SK-N-SH (cell line): ENCODE data around the gene EPS8L2. TPM values are rescaled to one million over a fixed set of nuclear protein-coding genes. Genes with fewer than 3 reads are reported as not detected.

Experiments
- CTCF ChIA-PET: fragments of 300-600, 350-600 bp; formaldehyde crosslinking; extraction: SDS; loops from one replicate; lab custom pipeline; 2021; lab: Yijun Ruan, JAX
- POLR2A ChIA-PET: fragments of 350-600 bp; sonication (Branson Sonifier 250); formaldehyde crosslinking; extraction: SDS; loops from one replicate; lab custom pipeline; 2020; ENCODE audit warnings: antibody characterized with exemption, inconsistent platforms; lab: Yijun Ruan, JAX
- DNase-seq: peaks from one replicate; pipeline ENCODE4 v3.0.0; 2012
- H2AFZ ChIP-seq: fragments of 200-600 bp; sonication (generic); 2 replicates; pipeline ENCODE4 v1.8.1; 2016; ENCODE audit warnings: antibody characterized with exemption, mild to moderate bottlenecking, low read depth
- H3F3A ChIP-seq: fragments of 200-600 bp; sonication (generic); replicated peaks from 2 replicates; pipeline ENCODE3; 2016; ENCODE audit warnings: antibody characterized with exemption, mild to moderate bottlenecking; ENCODE audit not compliant: insufficient read depth
- H3K27ac ChIP-seq, 2 experiments: fragments of 200-500 bp in 1 of 2; fragments of 200-600 bp in 1 of 2; sonication (Bioruptor generic) in 1 of 2; sonication (generic), shearing (Covaris generic) in 1 of 2; 2 replicates each; pipeline versions ENCODE4 v1.5.1 to v1.6.1; 2014 to 2016; ENCODE audit warnings: low read depth in 2 of 2, inconsistent platforms in 1 of 2, low read length in 1 of 2, mild to moderate bottlenecking in 1 of 2, mixed read lengths in 1 of 2
- H3K27me3 ChIP-seq: fragments of 200-600 bp; sonication (generic), shearing (Covaris generic); 2 replicates; pipeline ENCODE4 v1.6.1; 2016; ENCODE audit warnings: mixed run types; ENCODE audit not compliant: insufficient read depth
- H3K36me3 ChIP-seq, 2 experiments: fragments of 200-500 bp in 1 of 2; fragments of 200-600 bp in 1 of 2; sonication (Bioruptor generic) in 1 of 2; sonication (generic) in 1 of 2; replicated peaks in 1 of 2; 2 replicates each; pipeline versions ENCODE3 to v1.5.1; 2014 to 2016; ENCODE audit warnings: low read length in 1 of 2, mild to moderate bottlenecking in 1 of 2; ENCODE audit not compliant: insufficient read depth in 2 of 2, control insufficient read depth in 1 of 2
- H3K4me1 ChIP-seq, 2 experiments: fragments of 200-500 bp in 1 of 2; fragments of 200-600 bp in 1 of 2; sonication (Bioruptor generic) in 1 of 2; sonication (generic), shearing (Covaris generic) in 1 of 2; 2 replicates each; pipeline versions ENCODE4 v1.5.1 to v1.6.1; 2014 to 2016; ENCODE audit warnings: low read depth in 1 of 2, low read length in 1 of 2, mixed run types in 1 of 2; ENCODE audit not compliant: insufficient read depth in 2 of 2, control insufficient read depth in 1 of 2
- H3K4me2 ChIP-seq: fragments of 200-600 bp; sonication (generic), shearing (Covaris generic); 2 replicates; pipeline ENCODE4 v1.6.1; 2017; ENCODE audit warnings: mixed run types
- H3K4me3 ChIP-seq, 2 experiments: fragments of 200-500 bp in 1 of 2; fragments of 200-600 bp in 1 of 2; sonication (Bioruptor generic) in 1 of 2; sonication (generic), shearing (Covaris generic) in 1 of 2; 2 replicates each; pipeline versions ENCODE4 v1.5.1 to v1.8.1; 2014 to 2016; ENCODE audit warnings: low read depth in 2 of 2, inconsistent platforms in 1 of 2, low read length in 1 of 2, mild to moderate bottlenecking in 1 of 2, mixed read lengths in 1 of 2, moderate library complexity in 1 of 2
- H3K79me2 ChIP-seq: fragments of 200-600 bp; sonication (generic); 2 replicates; pipeline ENCODE4 v1.8.1; 2017; ENCODE audit warnings: mild to moderate bottlenecking; ENCODE audit not compliant: insufficient read depth
- H3K9ac ChIP-seq: fragments of 200-600 bp; sonication (generic); 2 replicates; pipeline ENCODE4 v1.6.1; 2017; ENCODE audit warnings: mixed run types
- H3K9me2 ChIP-seq: fragments of 200-600 bp; sonication (generic); 2 replicates; pipeline ENCODE4 v1.6.1; 2017; ENCODE audit warnings: mixed run types
- H3K9me3 ChIP-seq: fragments of 200-600 bp; sonication (generic); 2 replicates; pipeline ENCODE4 v1.6.1; 2017; ENCODE audit warnings: mixed run types, mild to moderate bottlenecking, moderate library complexity
- H4K20me1 ChIP-seq: fragments of 200-600 bp; sonication (generic); 2 replicates; pipeline ENCODE4 v1.6.1; 2017; ENCODE audit warnings: mild to moderate bottlenecking, mixed run types; ENCODE audit not compliant: insufficient read depth
- CTCF ChIP-seq: fragments of 200-600 bp; sonication (generic); IDR thresholded peaks from 2 replicates; pipeline ENCODE4 v1.6.1; 2017; ENCODE audit warnings: antibody characterized with exemption, mild to moderate bottlenecking, moderate library complexity
- ELF1 ChIP-seq: IDR thresholded peaks from 2 replicates; pipeline ENCODE4 v1.4.0; 2012
- EP300 ChIP-seq, 2 experiments: IDR thresholded peaks; 2 replicates each; pipeline versions ENCODE4 v1.4.0 to v1.6.1; 2012; ENCODE audit warnings: borderline replicate concordance in 1 of 2, low read depth in 1 of 2, low read length in 1 of 2
- EZH2phosphoT487 ChIP-seq: fragments of 200-600 bp; sonication (generic); IDR thresholded peaks from 2 replicates; pipeline ENCODE4 v1.6.1; 2017; ENCODE audit warnings: low read depth, mixed run types, mild to moderate bottlenecking, antibody characterized with exemption, moderate library complexity, borderline replicate concordance
- FOXJ3 ChIP-seq: sonication (generic); formaldehyde crosslinking; IDR thresholded peaks from 2 replicates; pipeline ENCODE4 v1.5.1; 2020; ENCODE audit warnings: mild to moderate bottlenecking, missing genetic modification reagents
- GABPA ChIP-seq: IDR thresholded peaks from 2 replicates; pipeline ENCODE4 v1.4.0; 2012; ENCODE audit warnings: low read depth, mild to moderate bottlenecking
- GATA2 ChIP-seq: sonication (generic); formaldehyde crosslinking; IDR thresholded peaks from 2 replicates; pipeline ENCODE4 v1.5.0; 2020; ENCODE audit warnings: mild to moderate bottlenecking, missing genetic modification reagents
- IRF3 ChIP-seq: fragments of 150-350 bp; IDR thresholded peaks from 2 replicates; pipeline ENCODE4 v1.6.1; 2016; ENCODE audit warnings: mild to moderate bottlenecking, low read depth, low read length
- JUND ChIP-seq: IDR thresholded peaks from 2 replicates; pipeline ENCODE4 v1.4.0; 2012
- NFIC ChIP-seq: IDR thresholded peaks from 2 replicates; pipeline ENCODE4 v1.4.0; 2012; ENCODE audit warnings: borderline replicate concordance
- POLR2AphosphoS5 ChIP-seq: IDR thresholded peaks from 2 replicates; pipeline ENCODE4 v1.6.1; 2012; ENCODE audit warnings: low read depth, low read length
- RAD21 ChIP-seq: IDR thresholded peaks from 2 replicates; pipeline ENCODE4 v1.6.1; 2012; ENCODE audit warnings: mild to moderate bottlenecking, low read length
- RCOR1 ChIP-seq: fragments of 150-350 bp; IDR thresholded peaks from 2 replicates; pipeline ENCODE4 v1.6.1; 2017; ENCODE audit warnings: antibody characterized with exemption, low read length
- RFX5 ChIP-seq: IDR thresholded peaks from 2 replicates; pipeline ENCODE4 v1.6.1; 2012; ENCODE audit warnings: mild to moderate bottlenecking, improper control_type of control experiment, low read length
- SMC3 ChIP-seq: IDR thresholded peaks from 2 replicates; pipeline ENCODE4 v1.6.1; 2012; ENCODE audit warnings: low read depth, low read length, improper control_type of control experiment
- TAF1 ChIP-seq: IDR thresholded peaks from 2 replicates; pipeline ENCODE4 v1.6.1; 2012; ENCODE audit warnings: low read depth, mild to moderate bottlenecking, low read length, moderate library complexity, borderline replicate concordance
- TCF12 ChIP-seq: IDR thresholded peaks from 2 replicates; pipeline ENCODE4 v1.4.0; 2012
- TEAD4 ChIP-seq: IDR thresholded peaks from 2 replicates; pipeline ENCODE4 v1.4.0; 2012; ENCODE audit warnings: mild to moderate bottlenecking, borderline replicate concordance; ENCODE audit not compliant: insufficient read depth
- WGBS: methylation state at CpG from one replicate; pipeline ENCODE4 v1.1.6; 2017; ENCODE audit warnings: low lambda C conversion rate; 5-methylcytosine and 5-hydroxymethylcytosine counted together
- polyA plus RNA-seq, 3 experiments: library from polyadenylated mRNA; depleted of rRNA; stranded (reverse); fragments of >200 nt; gene quantifications; 2 replicates each; pipeline ENCODE4 v1.2.3, GENCODE V29; 2012
- TF ChIP-seq, protein P1 (sequence below): fragments of 150-350 bp; IDR thresholded peaks from 2 replicates; pipeline ENCODE4 v1.6.1; 2017; ENCODE audit warnings: antibody characterized with exemption, low read length, low read depth, borderline replicate concordance
- TF ChIP-seq, protein P2 (sequence below): IDR thresholded peaks from 2 replicates; pipeline ENCODE4 v1.4.0; 2012; ENCODE audit warnings: low read depth

EPS8L2 gene
- polyA plus RNA-seq, 1 of the 3 experiments (the other 2 are of a cell fraction): 0.74 TPM

DNA sequence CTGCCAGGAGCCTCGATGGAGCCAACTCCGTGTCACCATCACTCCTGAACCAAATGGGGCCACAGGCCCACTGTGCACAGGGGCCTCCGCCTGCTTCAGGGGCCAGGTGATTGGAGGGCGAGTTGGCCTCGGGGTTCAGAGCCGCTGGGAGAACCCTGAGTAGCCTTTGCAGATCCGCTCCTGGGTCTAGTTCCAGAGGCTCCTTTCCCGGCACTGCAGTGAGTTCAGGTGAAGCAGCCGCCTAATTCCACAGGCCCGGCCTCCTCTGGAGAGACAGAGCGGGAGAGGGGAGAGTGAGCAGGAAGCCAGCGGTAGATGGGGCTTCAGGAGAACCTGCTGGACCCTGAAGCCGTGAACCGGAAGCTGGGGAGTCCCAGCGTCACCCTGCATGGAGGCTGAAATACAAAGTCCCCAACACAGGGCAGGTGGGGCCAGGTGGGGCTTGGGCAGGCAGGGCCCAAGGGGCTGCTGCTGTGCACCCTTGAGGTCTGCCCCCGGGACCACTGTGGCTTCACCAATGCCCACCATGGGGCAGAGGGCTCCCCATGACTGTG lies 46.4 kb upstream of the EPS8L2 start:
- Histone ChIP-seq H3K27me3 (no peaks in the 10 kb centered on the region), H2AFZ (no peak overlapping the region), H4K20me1 (0 out of 2 replicates have a peak, but pooled peaks cover 4% of the 10 kb centered on the region), H3K9me2 (no peaks in the 10 kb centered on the region), H3K9ac (no peak overlapping the region), H3K27ac (no peak overlapping the region), H3K9me3 (no peaks in the 10 kb centered on the region), H3F3A (no peaks in the 10 kb centered on the region), H3K4me3 (no peak overlapping the region), H3K4me2 (no peak overlapping the region), H3K4me1 (no peaks in the 10 kb centered on the region), H3K36me3 (peaks cover 3 to 35% of the 10 kb centered on the region in 2 experiments), H3K79me2 (no peaks in the 10 kb centered on the region)
- no peak for DNase-seq
- POLR2A ChIA-PET: no interaction called here
- CTCF ChIA-PET: interaction anchor here (0.7 to 13.1 kb wide), 3 partner anchors 10 to 184 kb away, joined by 3 to 150 read pairs (median 3); no protein-coding TSS in a partner anchor
- 93% methylated on average over 13 of the region's 16 CpGs for WGBS
- TF ChIP-seq FOXJ3 (CRISPR knock-in tag) (no peak), RFX5 (no peak), GABPA (no peak), ELF1 (no peak), CTCF (no peak), IRF3 (no peak), TAF1 (no peak), JUND (no peak), RAD21 (no peak), RCOR1 (no peak), SMC3 (no peak), TEAD4 (no peak), TCF12 (no peak), GATA2 (CRISPR knock-in tag) (no peak), EZH2phosphoT487 (no peak), POLR2AphosphoS5 (no peak), EP300 (IDR thresholded peaks at IDR 0.05; ENCODE audit: borderline replicate concordance in 1 of 2, low read depth in 1 of 2, low read length in 1 of 2) (no peak), NFIC (no peak)
- TF ChIP-seq, protein P1, sequence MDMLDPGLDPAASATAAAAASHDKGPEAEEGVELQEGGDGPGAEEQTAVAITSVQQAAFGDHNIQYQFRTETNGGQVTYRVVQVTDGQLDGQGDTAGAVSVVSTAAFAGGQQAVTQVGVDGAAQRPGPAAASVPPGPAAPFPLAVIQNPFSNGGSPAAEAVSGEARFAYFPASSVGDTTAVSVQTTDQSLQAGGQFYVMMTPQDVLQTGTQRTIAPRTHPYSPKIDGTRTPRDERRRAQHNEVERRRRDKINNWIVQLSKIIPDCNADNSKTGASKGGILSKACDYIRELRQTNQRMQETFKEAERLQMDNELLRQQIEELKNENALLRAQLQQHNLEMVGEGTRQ: no peak
- TF ChIP-seq, protein P2, sequence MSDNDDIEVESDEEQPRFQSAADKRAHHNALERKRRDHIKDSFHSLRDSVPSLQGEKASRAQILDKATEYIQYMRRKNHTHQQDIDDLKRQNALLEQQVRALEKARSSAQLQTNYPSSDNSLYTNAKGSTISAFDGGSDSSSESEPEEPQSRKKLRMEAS: no peak
